HFF-Myc (cell line): Measurements from ENCODE around the gene GPR25.
A peak's percentile ranks its signal among the peaks of the same experiment; 100 is the strongest.

Experiments used
- DNase-seq: peaks from one replicate; pipeline ENCODE4 v3.0.0-alpha.2; 2011; ENCODE audit warnings: low read depth; ENCODE audit errors: extremely low read depth
- H3K4me3 ChIP-seq: replicated peaks from 2 replicates; pipeline ENCODE4 v1.5.1; 2011; ENCODE audit warnings: low read depth, mild to moderate bottlenecking, control low read depth, low read length
- CTCF ChIP-seq: IDR thresholded peaks from 2 replicates; pipeline ENCODE4 v1.5.1; 2012; ENCODE audit warnings: mild to moderate bottlenecking, low read depth, low read length, control low read depth; ENCODE audit errors: missing control alignments

The GPR25 gene

GRCh38 chr1:200887772-200888348 is 15.1 kb downstream of the GPR25 start:
- DNase-seq: no peak
- H3K4me3 ChIP-seq: no peak overlapping the region
- no peak for TF ChIP-seq CTCF

- H3K4me3 ChIP-seq: no peak overlapping the region
- DNase-seq: no peak
- no peak for TF ChIP-seq CTCF
These were observed 15.6 kb downstream of the GPR25 start for GRCh38 chr1:200888349-200888838.

GRCh38 chr1:200889571-200889970 is 16.8 kb downstream of the GPR25 start:
- TF ChIP-seq CTCF: no peak
- DNase-seq: no peak
- no peak overlapping the region for H3K4me3 ChIP-seq

GRCh38 chr1:200890027-200890426 is 17.2 kb downstream of the GPR25 start:
- H3K4me3 ChIP-seq: no peak overlapping the region
- TF ChIP-seq CTCF: no peak
- DNase-seq: no peak

- peak overlapping the region; percentile 46 for H3K4me3 ChIP-seq
- TF ChIP-seq CTCF: peak; percentile 58
- DNase-seq: no peak
These were observed 18.3 kb downstream of the GPR25 start for GRCh38 chr1:200890818-200891773.

GRCh38 chr1:200891774-200892157 is 19.0 kb downstream of the GPR25 start:
- TF ChIP-seq CTCF: no peak
- no peak for DNase-seq
- H3K4me3 ChIP-seq: peak overlapping the region; percentile 46
